Mammary epithelial cell (primary cell): ENCODE results near the gene TENM4.

Source experiments
- CTCF ChIP-seq, 2 donors: IDR thresholded peaks in 1 of 2; conservative IDR thresholded peaks in 1 of 2; 2 replicates each; pipeline ENCODE4 v1.5.1; 2011 to 2012; ENCODE audit warnings: inconsistent platforms in 2 of 2, low read length in 2 of 2, mild to moderate bottlenecking in 2 of 2, control low read depth in 1 of 2, low read depth in 1 of 2; ENCODE audit not compliant: insufficient read depth in 1 of 2; ENCODE audit errors: extremely low read depth in 1 of 2
- EZH2 ChIP-seq: IDR thresholded peaks from 2 replicates; pipeline ENCODE4 v1.6.1; 2012; ENCODE audit warnings: low read length, inconsistent platforms, borderline replicate concordance

GRCh38 chr11:79186669-79187068 is 254.2 kb downstream of the TENM4 start:
- TF ChIP-seq CTCF (conservative IDR thresholded peaks at IDR 0.05 in 1 of 2, IDR thresholded peaks at IDR 0.05 in 1 of 2; ENCODE audit: extremely low read depth in 1 of 2, insufficient read depth in 1 of 2, low read depth in 1 of 2, low read length in 2 of 2) = no peak
- TF ChIP-seq EZH2 = no peak
